ENCODE measurements around the gene IQCM.
"Not testable (repeated sequence)": the region's sequence is repeated elsewhere in the genome, so short reads cannot be mapped to it uniquely, and the experiment has no call there.

Gene IQCM

DNA sequence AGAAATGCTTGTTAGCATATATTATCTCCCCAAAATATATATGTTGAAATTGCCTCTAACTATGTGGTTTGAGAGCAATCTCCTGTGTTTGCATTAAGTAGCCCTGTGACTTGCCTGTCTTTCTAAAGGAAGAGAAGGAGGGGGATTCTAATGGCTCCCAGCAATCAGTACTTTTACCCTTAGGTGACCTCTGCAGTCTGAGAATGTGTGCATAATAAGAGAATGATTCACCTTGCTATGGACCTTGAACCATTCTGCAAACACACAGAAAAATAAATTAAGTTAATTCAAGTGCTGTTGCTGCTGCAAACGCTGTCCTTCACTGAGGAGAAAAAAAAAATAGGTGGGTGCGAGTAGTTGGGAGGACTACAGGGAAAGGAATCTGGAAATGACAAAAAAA, 322.2 kb downstream of the IQCM start:
- intact Hi-C loops (cut with DNase I): no loop called here
- no peak for DNase-seq

DNA sequence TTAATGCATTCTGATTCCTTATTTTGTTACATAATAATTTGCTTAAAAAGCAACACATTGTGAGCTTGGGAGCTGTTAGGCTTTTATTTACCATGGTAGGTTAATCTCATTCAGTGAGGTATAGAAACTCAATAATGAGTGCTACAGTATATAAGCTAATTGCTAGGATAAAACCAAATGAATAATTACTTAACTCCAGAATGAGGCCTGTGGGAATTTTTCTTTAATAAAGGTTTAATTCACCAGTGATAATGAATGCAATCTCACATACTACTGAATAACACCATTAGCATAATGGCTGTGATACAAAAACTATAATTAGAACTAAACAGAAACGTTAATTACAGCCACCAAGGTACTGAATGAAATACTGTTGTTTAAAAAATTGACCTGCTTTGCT, 326.3 kb downstream of the IQCM start:
- no peak for DNase-seq
- intact Hi-C loops (cut with DNase I): no loop called here

DNA sequence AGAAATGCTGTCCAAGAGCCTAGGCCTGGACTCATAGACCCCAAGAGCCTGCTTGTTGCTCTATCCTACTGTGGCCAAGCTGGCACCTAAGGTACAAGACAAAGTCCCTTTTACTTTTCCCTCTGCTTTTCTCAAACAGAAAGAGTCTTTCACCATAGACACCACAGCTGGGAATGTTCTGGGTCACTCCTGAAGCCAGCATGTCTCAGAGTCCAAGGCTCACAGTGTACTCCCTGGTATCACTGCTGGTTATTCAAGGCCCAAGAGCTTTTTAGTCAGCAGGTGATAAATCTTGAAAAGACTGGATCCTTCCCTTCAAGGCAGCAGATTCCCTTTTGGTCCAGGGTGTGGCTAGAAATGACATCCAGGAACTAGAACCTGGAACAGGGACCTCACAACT, 328.8 kb downstream of the IQCM start:
- intact Hi-C loops (cut with DNase I): no loop called here
- DNase-seq: no peak

DNA sequence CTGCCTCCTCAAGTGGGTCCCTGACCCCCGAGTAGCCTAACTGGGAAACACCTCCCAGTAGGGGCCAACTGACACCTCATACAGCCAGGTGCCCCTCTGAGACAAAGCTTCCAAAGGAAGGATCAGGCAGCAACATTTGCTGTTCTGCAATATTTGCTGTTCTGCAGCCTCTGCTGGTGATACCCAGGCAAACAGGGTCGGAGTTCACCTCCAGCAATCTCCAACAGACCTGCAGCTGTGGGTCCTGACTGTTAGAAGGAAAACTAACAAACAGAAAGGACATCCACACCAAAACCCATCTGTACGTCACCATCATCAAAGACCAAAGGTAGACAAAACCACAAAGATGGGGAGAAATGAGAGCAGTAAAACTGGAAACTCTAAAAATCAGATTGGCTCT, 347.0 kb downstream of the IQCM start:
- DNase-seq; intact Hi-C loops (cut with DNase I): not testable (repeated sequence)

DNA sequence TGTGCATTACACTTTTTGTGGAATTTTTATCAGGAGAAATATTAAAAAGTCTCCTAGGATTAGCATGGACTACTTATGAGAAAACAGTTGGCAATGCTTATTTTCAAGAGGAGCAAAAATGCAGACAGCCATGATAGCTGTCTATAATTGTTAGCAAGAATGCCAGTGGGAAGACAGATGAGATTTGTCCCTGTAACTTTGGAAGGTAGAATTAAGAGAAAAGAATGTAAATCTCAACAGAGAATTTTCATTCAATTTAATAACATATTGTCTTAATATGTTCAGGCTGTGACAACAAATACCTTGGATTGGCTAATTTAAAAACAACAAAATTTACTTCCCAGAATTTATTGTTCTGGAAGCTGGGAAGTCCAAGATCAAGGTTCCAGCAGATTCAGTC, 349.2 kb downstream of the IQCM start:
- intact Hi-C loops (cut with DNase I): no loop called here

DNA sequence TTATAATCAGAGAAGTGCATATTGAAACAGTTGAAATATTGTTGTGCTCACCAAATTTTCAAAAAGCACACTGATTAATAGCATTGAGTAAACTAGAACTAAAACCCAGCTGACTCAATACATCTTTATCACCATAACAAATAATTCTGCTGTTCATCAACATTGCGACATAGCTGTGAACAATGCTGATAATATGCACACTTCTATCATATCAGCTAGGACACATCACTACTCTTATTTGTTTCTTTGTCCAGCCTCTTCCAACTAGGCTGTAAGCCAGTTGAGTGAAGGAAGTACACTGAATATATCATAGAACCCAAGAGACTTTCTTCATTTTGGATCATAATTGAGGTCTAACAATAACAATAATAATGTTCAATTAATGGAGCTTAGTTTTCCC, 349.7 kb downstream of the IQCM start:
- intact Hi-C loops (cut with DNase I): no loop called here
- no peak for DNase-seq

More for the DNA sequence above, 349.2 kb downstream of the IQCM start:
- DNase-seq: no peak

DNA sequence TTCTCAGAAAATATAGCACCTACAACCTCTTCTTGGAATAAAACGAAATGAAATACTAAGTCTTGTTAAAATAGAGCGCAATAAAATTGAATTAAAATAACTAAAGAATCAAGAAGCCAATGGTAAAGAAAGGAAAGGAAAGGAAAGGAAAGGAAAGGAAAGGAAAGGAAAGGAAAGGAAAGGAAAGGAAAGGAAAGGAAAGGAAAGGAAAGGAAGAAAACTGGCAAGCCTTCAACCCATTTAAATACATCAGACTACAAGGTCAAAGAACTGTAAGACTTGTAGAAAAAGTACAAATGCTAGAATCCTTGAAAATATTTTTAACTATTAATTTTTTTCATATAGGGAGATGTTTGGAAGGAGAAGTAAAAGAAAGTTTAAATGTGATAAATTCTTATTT, 372.1 kb downstream of the IQCM start:
- intact Hi-C loops (cut with DNase I): no loop called here
- no peak for DNase-seq

DNA sequence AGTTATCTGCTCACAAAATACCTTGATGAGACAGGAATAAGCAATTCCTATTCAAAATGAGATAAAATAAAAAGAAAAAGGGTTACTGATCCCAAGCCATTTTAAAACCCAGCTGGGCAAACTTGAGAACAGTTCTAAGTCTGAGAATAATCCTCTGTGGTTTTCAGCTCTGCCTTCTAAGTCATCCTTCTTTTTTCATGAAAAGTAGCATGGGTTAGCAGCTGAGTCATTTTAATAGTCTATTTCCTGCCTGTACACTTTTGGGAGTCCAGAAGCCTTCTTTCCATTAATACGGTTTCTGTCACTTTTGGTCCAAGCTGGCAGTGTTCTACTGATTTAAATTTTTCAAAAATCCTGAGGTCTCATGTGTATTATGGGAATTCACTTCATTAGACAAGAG, 374.3 kb downstream of the IQCM start:
- intact Hi-C loops (cut with DNase I): no loop called here
- no peak for DNase-seq

DNA sequence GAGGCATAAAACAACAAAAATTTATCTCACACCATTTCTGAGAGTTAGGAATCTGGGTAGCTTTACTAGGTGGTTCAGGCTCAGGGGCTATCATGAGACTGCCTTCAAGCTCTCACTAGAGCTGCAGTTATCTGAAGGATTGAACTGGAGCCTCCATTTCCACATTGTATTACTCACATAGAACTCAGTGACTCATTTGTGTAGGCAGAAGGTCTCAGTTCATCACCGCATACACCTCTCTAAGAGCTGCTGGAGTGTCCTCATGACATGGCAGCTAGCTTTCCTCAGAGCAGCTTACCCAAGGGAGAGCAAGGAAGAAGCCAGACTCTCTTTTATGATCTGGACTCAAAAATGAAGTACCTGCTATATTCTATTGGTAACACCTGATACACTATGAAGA, 389.2 kb downstream of the IQCM start:
- intact Hi-C loops (cut with DNase I): no loop called here
- no peak for DNase-seq

DNA sequence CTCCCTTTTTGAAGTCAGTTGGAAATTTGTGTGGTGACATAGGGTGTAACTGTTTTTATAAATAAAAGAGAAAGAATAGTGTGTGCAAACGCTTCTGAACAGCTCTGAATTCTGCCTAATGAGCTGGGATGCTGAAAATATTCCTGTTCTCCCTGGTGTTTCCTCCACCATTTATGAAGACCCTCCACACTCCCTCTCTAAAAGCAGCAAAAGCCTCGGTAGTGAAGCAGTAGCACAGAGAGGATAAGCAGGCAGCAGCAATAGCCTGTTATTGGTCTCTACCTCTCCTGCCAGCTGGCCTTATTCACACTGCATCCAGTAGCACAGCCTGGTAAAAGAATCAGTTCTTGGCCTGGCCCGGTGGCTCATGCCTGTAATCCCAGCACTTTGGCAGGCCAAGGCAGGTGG, 406.1 kb downstream of the IQCM start:
- intact Hi-C loops (cut with DNase I): no loop called here
- DNase-seq: peak in 4 of 10 donors; percentile 9 to 27 (median 12)

DNA sequence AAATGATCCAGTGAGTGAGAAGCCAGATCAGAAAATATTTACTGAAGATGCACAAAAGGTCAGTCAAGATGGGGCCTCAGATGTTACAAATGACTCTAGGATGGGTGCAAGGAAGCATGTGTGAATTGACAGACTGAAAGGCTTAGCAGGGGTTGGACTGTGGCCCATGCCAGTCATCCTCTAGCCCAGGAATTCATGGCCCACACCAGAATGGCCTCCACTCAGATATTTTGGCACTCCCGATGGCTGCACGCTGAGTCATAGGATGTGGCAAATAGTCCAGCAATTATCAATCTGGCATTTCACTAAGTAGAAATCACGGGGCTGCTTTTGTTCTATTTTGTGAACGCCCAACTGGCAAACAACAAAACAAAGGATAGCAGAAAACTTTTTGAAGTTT, 406.5 kb downstream of the IQCM start:
- intact Hi-C loops (cut with DNase I): no loop called here
- peak in 6 of 10 donors; percentile 13 to 81 (median 44) for DNase-seq

DNA sequence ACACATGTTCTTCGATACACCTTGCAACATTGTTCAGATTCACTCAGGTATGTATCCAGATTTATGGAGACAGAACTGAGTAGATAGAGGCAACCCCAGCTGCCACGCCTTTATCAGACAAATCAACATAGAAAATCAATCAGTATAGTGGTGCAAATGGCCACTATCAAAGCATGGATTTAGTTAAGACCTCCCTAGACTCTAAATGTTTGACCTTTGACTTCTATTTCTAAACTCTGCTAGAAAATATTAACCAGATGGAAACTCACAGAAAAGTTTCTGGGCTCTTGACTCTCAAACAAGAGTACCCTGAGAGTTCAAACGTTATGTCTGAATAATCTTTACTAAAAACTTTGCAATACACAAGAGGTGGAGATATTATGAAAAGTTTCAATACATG, 411.5 kb downstream of the IQCM start:
- intact Hi-C loops (cut with DNase I): no loop called here
- DNase-seq: no peak

DNA sequence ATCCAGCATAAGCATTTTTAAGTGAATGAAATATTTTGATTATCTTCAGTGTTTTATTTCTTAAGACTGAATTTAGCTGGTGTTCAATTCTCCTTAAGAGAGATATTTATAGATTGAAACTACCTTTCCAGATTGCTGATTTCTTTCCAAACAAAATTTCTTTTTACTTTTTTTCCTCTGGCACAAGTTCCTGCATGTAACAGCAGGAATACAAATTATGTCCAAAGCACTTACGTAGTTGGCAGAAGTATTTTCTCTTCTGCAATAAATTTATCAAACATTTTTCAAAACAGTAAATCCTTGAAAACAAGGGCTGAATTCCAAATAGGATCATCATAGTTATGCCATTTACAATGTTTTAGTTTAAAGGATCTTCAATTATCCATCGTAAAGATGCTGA, 412.6 kb downstream of the IQCM start:
- intact Hi-C loops (cut with DNase I): no loop called here
- no peak for DNase-seq

DNA sequence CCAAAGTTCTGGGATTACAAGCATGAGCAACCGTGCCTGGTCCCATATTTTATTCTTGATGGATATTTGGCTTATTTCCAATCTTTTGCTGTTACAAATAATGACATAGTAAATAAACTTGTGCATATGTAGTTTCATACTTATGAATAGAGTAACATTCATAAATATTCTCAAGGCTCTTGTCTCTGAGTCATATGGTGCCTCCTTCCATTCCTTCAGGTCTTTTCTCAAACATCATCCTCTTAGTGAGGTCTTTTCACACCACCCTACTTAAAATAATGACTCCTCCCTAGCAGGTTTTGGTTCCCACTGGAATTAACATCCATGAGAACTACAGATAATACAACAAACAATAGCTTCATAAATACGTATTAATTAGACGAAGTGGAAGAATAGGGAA, 416.6 kb downstream of the IQCM start:
- intact Hi-C loops (cut with DNase I): no loop called here
- DNase-seq: no peak

DNA sequence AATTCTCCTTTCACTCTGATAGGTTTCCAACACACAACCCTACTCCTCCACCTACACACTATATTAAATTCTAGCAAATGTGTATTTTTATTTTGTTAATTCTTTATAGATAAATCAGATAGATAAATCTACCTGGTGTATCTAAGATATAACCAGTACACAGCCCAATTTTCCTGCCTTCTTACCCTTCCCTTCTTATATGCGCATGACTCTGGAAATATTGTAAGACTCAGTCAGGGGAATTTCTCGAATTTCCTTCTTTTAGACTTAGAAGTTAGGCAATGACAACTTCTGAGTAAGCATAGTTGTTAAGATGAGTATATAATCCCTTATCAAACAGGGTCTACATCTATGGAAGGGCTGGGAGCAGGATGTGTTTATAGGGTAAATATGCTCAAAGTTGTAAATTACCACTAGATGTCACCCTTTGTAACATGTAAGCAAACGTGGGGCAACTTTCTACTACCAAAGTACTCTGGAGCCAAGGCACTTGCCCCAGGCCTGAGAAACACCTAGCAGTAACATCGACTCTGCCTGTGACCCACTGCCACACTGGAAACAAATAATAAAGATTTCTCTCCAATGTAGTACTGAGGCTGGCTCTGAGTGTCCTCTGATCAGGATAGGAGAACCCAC, 444.7 kb downstream of the IQCM start:
- peak in 1 of 10 donors; percentile 26 for DNase-seq
- intact Hi-C loops (cut with DNase I): loop anchor here (2.0 to 5.0 kb wide), 2 partner anchors 180 to 526 kb away; no protein-coding TSS in a partner anchor

DNA sequence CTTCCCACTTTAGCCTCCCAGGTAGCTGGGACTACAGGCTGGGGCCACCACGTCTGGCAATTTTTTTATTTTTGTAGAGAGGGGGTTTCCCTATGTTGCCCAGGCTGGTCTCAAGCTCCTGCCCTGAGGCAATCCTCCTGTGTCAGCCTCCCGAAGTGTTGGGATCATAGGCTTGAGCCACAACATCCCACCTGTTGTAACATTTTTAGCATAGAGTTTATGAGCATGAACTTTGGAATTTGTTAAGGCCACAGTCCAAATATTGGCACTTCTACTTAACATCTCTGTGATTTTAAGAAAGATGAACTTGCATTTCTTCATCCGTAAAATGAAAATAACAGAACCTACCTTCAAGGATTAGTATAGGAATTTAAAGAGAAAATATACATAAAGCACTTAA, 445.6 kb downstream of the IQCM start:
- intact Hi-C loops (cut with DNase I): loop anchor here (2.0 to 5.0 kb wide), 2 partner anchors 181 to 527 kb away; no protein-coding TSS in a partner anchor
- peak in 1 of 10 donors; percentile 15 for DNase-seq

DNA sequence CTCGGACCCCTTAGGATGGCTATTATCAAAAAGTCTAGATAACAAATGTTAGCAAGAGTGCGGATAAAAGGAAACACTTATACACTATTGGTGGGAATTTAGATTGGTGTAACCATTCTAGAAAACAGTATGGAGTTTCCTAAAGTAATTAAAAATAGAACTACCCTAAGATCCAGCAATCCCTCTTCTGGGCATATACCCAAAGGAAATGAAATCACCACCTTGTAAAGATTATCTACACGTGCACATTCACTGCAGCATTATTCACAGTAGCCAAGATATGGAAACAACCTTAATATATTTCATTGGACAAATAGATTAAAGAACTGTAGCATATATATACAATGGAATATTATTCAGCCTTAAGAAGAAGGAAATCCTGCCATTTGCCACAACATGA, 462.4 kb downstream of the IQCM start:
- intact Hi-C loops (cut with DNase I): no loop called here
- DNase-seq: no peak

DNA sequence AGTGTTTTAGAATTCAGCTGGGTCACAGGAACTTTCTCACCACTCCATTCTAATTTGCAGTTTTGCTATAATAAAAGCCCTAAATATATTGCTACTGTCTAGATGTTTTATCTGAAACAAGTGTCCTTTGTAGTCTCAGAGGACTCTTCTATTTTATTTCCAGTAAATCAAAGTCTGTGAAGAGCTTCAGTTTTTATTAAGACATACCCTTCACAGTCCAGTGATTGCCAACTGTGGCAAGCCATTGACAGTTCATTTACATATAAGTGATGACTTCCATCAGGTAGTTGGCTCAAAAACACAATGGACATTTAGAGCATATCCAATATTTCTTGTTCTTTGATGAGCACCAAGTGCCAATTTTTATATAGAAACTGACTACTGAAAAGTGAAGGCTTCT, 466.1 kb downstream of the IQCM start:
- intact Hi-C loops (cut with DNase I): no loop called here
- DNase-seq: no peak

DNA sequence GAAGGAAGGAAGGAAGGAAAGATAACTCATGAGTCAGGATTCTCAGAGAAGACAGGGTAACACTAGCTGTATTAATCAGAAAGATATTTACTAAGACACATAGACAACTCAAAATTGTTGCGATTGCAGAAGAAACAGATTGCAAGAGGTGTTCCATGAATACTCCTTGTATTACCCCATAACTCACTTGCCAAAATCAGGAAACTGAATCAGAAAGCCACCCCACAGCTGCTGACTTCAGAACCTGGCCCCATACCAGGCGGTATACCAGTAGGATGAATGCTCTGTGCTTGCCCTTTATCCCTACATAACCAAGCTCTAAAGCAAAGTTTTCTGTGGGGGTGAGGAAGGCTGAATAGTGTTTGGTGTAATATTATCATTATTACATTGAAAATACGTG, 468.5 kb downstream of the IQCM start:
- intact Hi-C loops (cut with DNase I): no loop called here
- no peak for DNase-seq

DNA sequence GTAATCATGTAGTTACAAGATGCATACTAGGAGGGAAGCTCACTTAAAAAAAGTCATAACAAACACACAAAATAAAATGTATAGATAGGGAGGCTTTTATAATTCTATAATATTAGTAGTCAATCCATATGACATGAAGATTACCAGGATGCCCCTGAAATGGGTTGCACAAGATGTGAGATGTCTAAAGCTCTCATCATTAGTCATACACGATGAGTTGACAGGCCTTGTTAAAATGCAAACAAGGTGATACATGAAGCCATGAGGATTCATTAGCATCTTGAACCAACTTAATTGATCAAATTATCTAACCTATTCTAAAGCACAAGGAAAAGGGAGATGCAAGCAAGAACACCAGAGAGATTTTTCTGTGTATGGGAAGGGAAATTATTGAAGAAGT, 470.2 kb downstream of the IQCM start:
- no peak for DNase-seq

DNA sequence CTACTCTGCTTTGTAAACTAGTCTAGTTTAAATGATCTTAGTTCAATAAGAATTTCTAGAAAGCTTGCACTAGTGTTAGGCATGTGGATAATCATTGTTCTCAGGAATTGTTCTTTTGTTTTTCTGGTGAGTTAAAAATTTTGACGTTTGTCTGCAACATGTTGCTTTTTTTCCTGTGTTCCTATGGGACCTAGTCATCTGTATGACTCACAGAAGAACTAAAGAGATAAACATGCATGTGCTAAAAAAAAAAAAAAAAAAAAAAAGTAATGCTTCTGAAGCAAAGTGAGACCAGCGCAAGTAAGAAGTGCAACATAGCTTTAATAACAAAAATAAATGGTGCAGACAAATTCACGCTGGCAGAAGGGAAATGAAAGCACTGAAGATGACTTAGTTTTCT, 471.2 kb downstream of the IQCM start:
- DNase-seq: no peak
- intact Hi-C loops (cut with DNase I): no loop called here

More for the DNA sequence above, 470.2 kb downstream of the IQCM start:
- intact Hi-C loops (cut with DNase I): no loop called here

DNA sequence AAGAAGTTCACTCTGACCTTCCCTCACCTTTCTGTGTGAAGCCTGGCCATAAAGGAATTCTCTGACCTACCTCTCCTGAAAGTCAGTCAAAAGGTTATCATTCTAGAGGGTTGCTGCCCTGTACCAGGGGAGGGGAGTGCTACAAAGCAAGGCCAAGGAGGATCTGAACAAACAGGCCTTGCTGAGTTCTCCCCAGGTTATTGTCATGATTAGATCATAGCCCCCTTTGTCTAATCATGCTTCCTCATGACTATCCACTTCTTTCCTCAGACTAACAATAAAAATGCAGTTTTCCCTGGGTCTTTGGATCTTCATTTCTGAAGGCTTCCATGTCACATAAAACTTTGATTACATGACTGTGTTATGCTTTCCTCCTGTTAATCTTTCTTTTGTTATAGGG, 472.0 kb downstream of the IQCM start:
- intact Hi-C loops (cut with DNase I): no loop called here
- no peak for DNase-seq

DNA sequence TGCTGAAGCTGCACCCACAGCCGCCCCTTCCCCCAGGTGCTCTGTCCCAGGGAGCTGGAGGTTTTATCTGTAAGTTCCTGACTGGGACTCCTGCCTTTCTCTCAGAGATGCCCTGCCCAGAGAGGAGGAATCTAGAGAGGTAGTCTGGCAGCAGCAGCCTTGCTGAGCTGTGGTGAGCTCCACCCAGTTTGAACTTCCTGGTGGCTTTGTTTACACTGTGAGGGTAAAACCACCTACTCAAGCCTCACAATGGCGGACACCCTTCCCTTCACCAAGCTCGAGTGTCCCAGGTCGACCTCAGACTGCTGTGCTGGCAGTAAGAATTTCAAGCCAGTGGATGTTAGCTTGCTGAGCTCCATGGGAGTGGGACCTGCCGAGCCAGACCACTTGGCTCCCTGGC, 474.5 kb downstream of the IQCM start:
- intact Hi-C loops (cut with DNase I): not testable (repeated sequence)
- peak in 1 of 10 donors; percentile 39 for DNase-seq
